H9 (cell line): ENCODE results near the gene WFDC2. TPM values are rescaled to one million over a fixed set of nuclear protein-coding genes. Genes with fewer than 3 reads are reported as not detected.

Source experiments
- DNase-seq: peaks from one replicate; pipeline ENCODE4 v3.0.0-alpha.2; 2017
- H2AFZ ChIP-seq: one replicate; pipeline ENCODE4 v1.6.1; 2013; ENCODE audit warnings: mild to moderate bottlenecking, low read length, control low read depth, moderate library complexity
- H2AK5ac ChIP-seq: 2 replicates; pipeline ENCODE4 v1.6.1; 2013; ENCODE audit warnings: low read length, control low read depth, mixed read lengths; ENCODE audit not compliant: insufficient read length
- H2BK120ac ChIP-seq: one replicate; pipeline ENCODE4 v1.6.1; 2013; ENCODE audit warnings: low read depth, mild to moderate bottlenecking, low read length, control low read depth, inconsistent platforms; ENCODE audit not compliant: poor library complexity, severe bottlenecking
- H2BK12ac ChIP-seq: 2 replicates; pipeline ENCODE4 v1.6.1; 2013; ENCODE audit warnings: low read length, control low read depth, mixed read lengths, low read depth; ENCODE audit not compliant: insufficient read length
- H2BK15ac ChIP-seq: 2 replicates; pipeline ENCODE4 v1.6.1; 2013; ENCODE audit warnings: low read depth, low read length, control low read depth
- H2BK20ac ChIP-seq: one replicate; pipeline ENCODE4 v1.6.1; 2013; ENCODE audit warnings: low read depth, mild to moderate bottlenecking, low read length, control low read depth, inconsistent platforms; ENCODE audit not compliant: poor library complexity, severe bottlenecking
- H2BK5ac ChIP-seq: 2 replicates; pipeline ENCODE4 v1.6.1; 2013; ENCODE audit warnings: low read length, control low read depth, mixed read lengths; ENCODE audit not compliant: insufficient read length
- H3K14ac ChIP-seq: 2 replicates; pipeline ENCODE4 v1.6.1; 2013; ENCODE audit warnings: low read length, control low read depth; ENCODE audit not compliant: insufficient read depth
- H3K18ac ChIP-seq: 2 replicates; pipeline ENCODE4 v1.6.1; 2013; ENCODE audit warnings: low read depth, mild to moderate bottlenecking, mixed read lengths, low read length, control low read depth; ENCODE audit not compliant: insufficient read length
- H3K23ac ChIP-seq: 2 replicates; pipeline ENCODE4 v1.6.1; 2013; ENCODE audit warnings: low read length, control low read depth, mixed read lengths, low read depth; ENCODE audit not compliant: insufficient read length
- H3K23me2 ChIP-seq: 2 replicates; pipeline ENCODE4 v1.6.1; 2013; ENCODE audit warnings: low read depth, mild to moderate bottlenecking, mixed read lengths, low read length, control low read depth; ENCODE audit not compliant: insufficient read length, poor library complexity, severe bottlenecking
- H3K27ac ChIP-seq: 2 replicates; pipeline ENCODE4 v1.5.1; 2013; ENCODE audit warnings: low read length, control low read depth, mixed read lengths, low read depth; ENCODE audit not compliant: insufficient read length
- H3K27me3 ChIP-seq: 2 replicates; pipeline ENCODE4 v1.6.1; 2013; ENCODE audit warnings: low read length, control low read depth, inconsistent platforms; ENCODE audit not compliant: insufficient read depth
- H3K4ac ChIP-seq: 2 replicates; pipeline ENCODE4 v1.6.1; 2013; ENCODE audit warnings: low read depth, mild to moderate bottlenecking, control low read depth, inconsistent platforms, low read length, moderate library complexity
- H3K4me1 ChIP-seq: 2 replicates; pipeline ENCODE4 v1.6.1; 2013; ENCODE audit warnings: low read length, control low read depth, inconsistent platforms; ENCODE audit not compliant: insufficient read depth
- H3K4me2 ChIP-seq: 2 replicates; pipeline ENCODE4 v1.6.1; 2013; ENCODE audit warnings: low read length, control low read depth, mixed read lengths; ENCODE audit not compliant: insufficient read length, insufficient read depth
- H3K56ac ChIP-seq: 2 replicates; pipeline ENCODE4 v1.6.1; 2013; ENCODE audit warnings: low read depth, mild to moderate bottlenecking, mixed read lengths, low read length, control low read depth; ENCODE audit not compliant: insufficient read length
- H3K79me1 ChIP-seq: 2 replicates; pipeline ENCODE4 v1.6.1; 2013; ENCODE audit warnings: low read depth, mild to moderate bottlenecking, moderate library complexity, low read length, control low read depth, inconsistent platforms; ENCODE audit not compliant: insufficient read depth, poor library complexity, severe bottlenecking
- H3K79me2 ChIP-seq: 2 replicates; pipeline ENCODE4 v1.6.1; 2013; ENCODE audit warnings: low read length, control low read depth, inconsistent platforms; ENCODE audit not compliant: insufficient read depth
- H3K9ac ChIP-seq: 2 replicates; pipeline ENCODE4 v1.6.1; 2013; ENCODE audit warnings: low read length, control low read depth, mixed read lengths; ENCODE audit not compliant: insufficient read length; ENCODE audit errors: extremely low read depth
- H3K9me3 ChIP-seq: one replicate; pipeline ENCODE4 v1.6.1; 2013; ENCODE audit warnings: low read depth, low read length, inconsistent platforms; ENCODE audit not compliant: control insufficient read depth
- H3T11ph ChIP-seq: one replicate; pipeline ENCODE4 v1.6.1; 2013; ENCODE audit warnings: mild to moderate bottlenecking, low read length, control low read depth, inconsistent platforms
- H4K20me1 ChIP-seq: one replicate; pipeline ENCODE4 v1.6.1; 2013; ENCODE audit not compliant: control insufficient read depth, insufficient read length, insufficient read depth
- H4K5ac ChIP-seq: 2 replicates; pipeline ENCODE4 v1.6.1; 2013; ENCODE audit warnings: low read depth, mild to moderate bottlenecking, mixed read lengths, low read length, control low read depth; ENCODE audit not compliant: insufficient read length
- H4K8ac ChIP-seq: replicated peaks from 2 replicates; pipeline ENCODE4 v1.6.1; 2013; ENCODE audit warnings: low read length, control low read depth, mixed read lengths, low read depth; ENCODE audit not compliant: insufficient read length
- H4K91ac ChIP-seq: 2 replicates; pipeline ENCODE4 v1.6.1; 2013; ENCODE audit warnings: low read depth, mild to moderate bottlenecking, moderate library complexity, mixed read lengths, low read length, control low read depth; ENCODE audit not compliant: insufficient read length
- H3K27ac Mint-ChIP-seq, 3 experiments: 2 replicates in 2 of 3; 3 replicates in 1 of 3; pipeline ENCODE4 v1.8.0; 2020 to 2021; ENCODE audit warnings: mixed read lengths in 3 of 3, mild to moderate bottlenecking in 1 of 3, moderate library complexity in 1 of 3
- H3K27me3 Mint-ChIP-seq: 2 replicates; pipeline ENCODE4 v1.8.0; 2021; ENCODE audit warnings: low read depth, mild to moderate bottlenecking, moderate library complexity, mixed read lengths
- H3K36me3 Mint-ChIP-seq, 3 experiments: 2 replicates in 2 of 3; 3 replicates in 1 of 3; pipeline ENCODE4 v1.8.0; 2020 to 2021; ENCODE audit warnings: low read depth in 3 of 3, mixed read lengths in 3 of 3; ENCODE audit not compliant: insufficient read depth in 1 of 3
- H3K4me1 Mint-ChIP-seq, 2 experiments: 2 replicates each; pipeline ENCODE4 v1.8.0; 2020; ENCODE audit warnings: mixed read lengths in 2 of 2
- H3K4me3 Mint-ChIP-seq, 2 experiments: 2 replicates in 1 of 2; 3 replicates in 1 of 2; pipeline ENCODE4 v1.8.0; 2020 to 2021; ENCODE audit warnings: mild to moderate bottlenecking in 2 of 2, mixed read lengths in 2 of 2, moderate library complexity in 1 of 2
- H3K9me3 Mint-ChIP-seq, 2 experiments: 2 replicates in 1 of 2; 3 replicates in 1 of 2; pipeline ENCODE4 v1.8.0; 2020; ENCODE audit warnings: mild to moderate bottlenecking in 2 of 2, mixed read lengths in 2 of 2, moderate library complexity in 1 of 2
- WGBS: extraction: QIAGEN DNeasy Blood & Tissue Kit; methylation state at CpG from one replicate; pipeline ENCODE4 v1.1.7; 2013; ENCODE audit warnings: missing lambda C conversion rate, low lambda C conversion rate, mixed read lengths; ENCODE audit not compliant: insufficient read length; ENCODE audit errors: extremely low coverage; 5-methylcytosine and 5-hydroxymethylcytosine counted together
- total RNA-seq: library from RNA; stranded (reverse); gene quantifications from 2 replicates; pipeline ENCODE4 v1.2.1, GENCODE V29; 2021
- TF ChIP-seq, protein P1 (sequence below): fragments of 200-600 bp; sonication (generic); conservative IDR thresholded peaks from 3 replicates; pipeline ENCODE4 v1.8.0; 2021; ENCODE audit warnings: antibody characterized with exemption, mild to moderate bottlenecking

WFDC2 gene
- total RNA-seq, 1 experiment from 2014 or later, result 57.1 TPM

DNA sequence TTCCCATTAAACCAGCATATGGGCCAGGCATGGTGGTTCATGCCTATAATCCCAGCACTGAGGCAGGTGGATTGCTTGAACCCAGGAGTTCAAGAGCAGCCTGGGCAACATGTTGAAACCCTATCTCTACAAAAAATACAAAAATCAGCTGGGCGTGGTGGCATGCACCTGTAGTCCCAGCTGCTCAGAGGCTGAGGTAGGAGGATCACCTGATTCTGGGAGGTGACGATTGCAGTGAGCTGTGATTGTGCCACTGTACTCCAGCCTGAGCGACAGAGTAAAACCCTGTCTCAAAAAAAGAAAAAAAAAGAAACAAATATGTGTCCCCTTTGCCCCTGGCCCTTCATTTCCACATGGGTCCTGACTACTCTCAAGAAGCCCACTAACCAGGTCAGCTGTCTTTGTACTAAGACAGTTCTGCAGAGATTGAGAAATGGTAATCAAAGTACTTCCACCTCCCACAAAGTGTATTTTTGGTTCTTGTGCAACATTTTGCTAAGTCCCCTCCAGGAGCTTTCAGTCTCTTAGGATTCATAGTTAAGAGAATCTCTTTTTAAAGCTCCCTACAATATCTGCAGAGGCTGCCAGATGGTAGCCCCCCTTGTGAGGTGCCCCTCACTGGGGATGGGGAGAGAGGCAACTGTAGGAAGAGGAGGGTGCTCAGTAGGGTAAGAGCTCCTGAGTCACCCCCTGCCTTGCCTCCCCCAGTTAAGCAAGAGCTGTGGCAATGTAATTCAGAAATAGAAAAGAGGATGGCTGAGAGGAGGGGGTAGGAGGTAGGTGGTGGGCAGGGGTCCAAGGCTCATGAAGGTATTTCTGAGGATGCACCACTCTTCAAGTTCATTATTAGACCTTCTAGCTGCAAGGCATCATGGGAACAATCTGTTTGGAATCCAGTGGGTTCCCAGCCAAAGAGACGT lies 16.5 kb upstream of the WFDC2 start:
- Histone ChIP-seq H2BK15ac (no peak overlapping the region), H4K8ac (no peak overlapping the region), H3K23me2 (no peaks in the 10 kb centered on the region), H4K91ac (no peak overlapping the region), H3K14ac (no peak overlapping the region), H3K79me1 (no peaks in the 10 kb centered on the region), H3K18ac (no peak overlapping the region), H3T11ph (no peak overlapping the region), H3K27me3 (no peaks in the 10 kb centered on the region), H2AFZ (no peak overlapping the region), H2BK120ac (no peak overlapping the region), H3K79me2 (no peaks in the 10 kb centered on the region), H4K20me1 (no peaks in the 10 kb centered on the region), H3K9me3 (no peaks in the 10 kb centered on the region), H2BK5ac (no peak overlapping the region), H3K23ac (no peak overlapping the region), H3K56ac (no peak overlapping the region), H2BK12ac (no peak overlapping the region), H3K9ac (no peak overlapping the region), H2AK5ac (no peak overlapping the region), H3K4me2 (no peak overlapping the region), H3K27ac (no peak overlapping the region), H2BK20ac (no peak overlapping the region), H3K4ac (no peak overlapping the region), H3K4me1 (no peaks in the 10 kb centered on the region), H4K5ac (no peak overlapping the region)
- peaks cover 7% of the 10 kb centered on the region; the same call in 1 of the 2 replicates for H3K27me3 Mint-ChIP-seq
- no peaks in the 10 kb centered on the region for H3K36me3 Mint-ChIP-seq
- no peak overlapping the region for H3K4me3 Mint-ChIP-seq
- WGBS, result no CpG with 5 or more reads among the region's 4 CpGs
- no peak overlapping the region for H3K27ac Mint-ChIP-seq
- peaks cover 9 to 13% of the 10 kb centered on the region in 2 experiments; a peak in 3 of 4 replicates for H3K4me1 Mint-ChIP-seq
- DNase-seq, result no peak
- TF ChIP-seq, protein P1, sequence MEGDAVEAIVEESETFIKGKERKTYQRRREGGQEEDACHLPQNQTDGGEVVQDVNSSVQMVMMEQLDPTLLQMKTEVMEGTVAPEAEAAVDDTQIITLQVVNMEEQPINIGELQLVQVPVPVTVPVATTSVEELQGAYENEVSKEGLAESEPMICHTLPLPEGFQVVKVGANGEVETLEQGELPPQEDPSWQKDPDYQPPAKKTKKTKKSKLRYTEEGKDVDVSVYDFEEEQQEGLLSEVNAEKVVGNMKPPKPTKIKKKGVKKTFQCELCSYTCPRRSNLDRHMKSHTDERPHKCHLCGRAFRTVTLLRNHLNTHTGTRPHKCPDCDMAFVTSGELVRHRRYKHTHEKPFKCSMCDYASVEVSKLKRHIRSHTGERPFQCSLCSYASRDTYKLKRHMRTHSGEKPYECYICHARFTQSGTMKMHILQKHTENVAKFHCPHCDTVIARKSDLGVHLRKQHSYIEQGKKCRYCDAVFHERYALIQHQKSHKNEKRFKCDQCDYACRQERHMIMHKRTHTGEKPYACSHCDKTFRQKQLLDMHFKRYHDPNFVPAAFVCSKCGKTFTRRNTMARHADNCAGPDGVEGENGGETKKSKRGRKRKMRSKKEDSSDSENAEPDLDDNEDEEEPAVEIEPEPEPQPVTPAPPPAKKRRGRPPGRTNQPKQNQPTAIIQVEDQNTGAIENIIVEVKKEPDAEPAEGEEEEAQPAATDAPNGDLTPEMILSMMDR, result no peak
- no peaks in the 10 kb centered on the region for H3K9me3 Mint-ChIP-seq
